SK-N-SH treated with all-trans-retinoic acid at 6 μM for 48 hours (cell line): ENCODE data around the gene GEMIN5.

Source experiments
- ATAC-seq: fragments of 200-7000 bp; cut with Tn5 transposase; 3 replicates; pipeline ENCODE4 v1.9.1; 2020; ENCODE audit warnings: mild to moderate bottlenecking, moderate library complexity
- ARNTL ChIP-seq: fragments of 450-650 bp; formaldehyde crosslinking; IDR thresholded peaks from 2 replicates; pipeline ENCODE4 v1.5.0; 2020; ENCODE audit warnings: low read depth, mild to moderate bottlenecking, moderate library complexity, borderline replicate concordance
- BACH2 ChIP-seq: fragments of 250-450 bp; sonication (Bioruptor Pico); IDR thresholded peaks from 2 replicates; pipeline ENCODE4 v1.9.0; 2021; ENCODE audit warnings: mild to moderate bottlenecking, borderline replicate concordance
- CREB5 ChIP-seq: fragments of 250-450 bp; sonication (Bioruptor Pico); IDR thresholded peaks from 2 replicates; pipeline ENCODE4 v1.5.1; 2020; ENCODE audit warnings: low read depth, mild to moderate bottlenecking, moderate library complexity
- CSDC2 ChIP-seq: fragments of 250-450 bp; sonication (Bioruptor Pico); IDR thresholded peaks from 2 replicates; pipeline ENCODE4 v1.5.0; 2020; ENCODE audit warnings: mild to moderate bottlenecking, moderate library complexity
- CSRNP3 ChIP-seq: fragments of 250-450 bp; sonication (Bioruptor Pico); IDR thresholded peaks from 2 replicates; pipeline ENCODE4 v1.5.1; 2021; ENCODE audit warnings: mild to moderate bottlenecking, moderate library complexity
- ESRRG ChIP-seq: fragments of 250-450 bp; sonication (Bioruptor Pico); IDR thresholded peaks from 2 replicates; pipeline ENCODE4 v1.6.1; 2021; ENCODE audit warnings: mild to moderate bottlenecking
- GLIS3 ChIP-seq: fragments of 250-450 bp; sonication (Bioruptor Pico); IDR thresholded peaks from 2 replicates; pipeline ENCODE4 v1.5.0; 2020; ENCODE audit warnings: mild to moderate bottlenecking, moderate library complexity
- ISL1 ChIP-seq: fragments of 250-450 bp; sonication (Bioruptor Pico); IDR thresholded peaks from 2 replicates; pipeline ENCODE4 v2.1.2; 2022; ENCODE audit warnings: mild to moderate bottlenecking, moderate library complexity
- OSR1 ChIP-seq: fragments of 250-450 bp; sonication (Bioruptor Pico); IDR thresholded peaks from 2 replicates; pipeline ENCODE4 v1.8.0; 2022; ENCODE audit warnings: moderate library complexity, mild to moderate bottlenecking, inconsistent platforms
- PATZ1 ChIP-seq: fragments of 250-450 bp; sonication (Bioruptor Pico); IDR thresholded peaks from 2 replicates; pipeline ENCODE4 v1.8.0; 2020; ENCODE audit warnings: mild to moderate bottlenecking, moderate library complexity, borderline replicate concordance
- POU6F1 ChIP-seq: fragments of 250-450 bp; sonication (Bioruptor Pico); IDR thresholded peaks from 2 replicates; pipeline ENCODE4 v1.8.0; 2021; ENCODE audit warnings: low read depth, mild to moderate bottlenecking, moderate library complexity, borderline replicate concordance
- PPARA ChIP-seq: fragments of 250-450 bp; sonication (Bioruptor Pico); IDR thresholded peaks from 2 replicates; pipeline ENCODE4 v1.5.0; 2020; ENCODE audit warnings: mild to moderate bottlenecking, borderline replicate concordance
- RARB ChIP-seq: fragments of 250-450 bp; sonication (Bioruptor Pico); IDR thresholded peaks from 2 replicates; pipeline ENCODE4 v1.8.0; 2021; ENCODE audit warnings: mild to moderate bottlenecking, moderate library complexity
- TCF4 ChIP-seq: fragments of 250-450 bp; sonication (Bioruptor Pico); IDR thresholded peaks from 2 replicates; pipeline ENCODE4 v1.8.0; 2021; ENCODE audit warnings: mild to moderate bottlenecking, moderate library complexity, borderline replicate concordance
- TOX ChIP-seq: fragments of 250-450 bp; sonication (Bioruptor Pico); IDR thresholded peaks from 2 replicates; pipeline ENCODE4 v1.8.0; 2021; ENCODE audit warnings: mild to moderate bottlenecking, moderate library complexity, borderline replicate concordance
- TSHZ2 ChIP-seq: fragments of 250-450 bp; sonication (Bioruptor Pico); IDR thresholded peaks from 2 replicates; pipeline ENCODE4 v1.5.0; 2020; ENCODE audit warnings: mild to moderate bottlenecking, moderate library complexity
- ZC3H10 ChIP-seq: fragments of 250-450 bp; sonication (Bioruptor Pico); IDR thresholded peaks from 2 replicates; pipeline ENCODE4 v1.5.1; 2021; ENCODE audit warnings: mild to moderate bottlenecking, moderate library complexity
- ZFP3 ChIP-seq: fragments of 250-450 bp; sonication (Bioruptor Pico); IDR thresholded peaks from 2 replicates; pipeline ENCODE4 v1.5.0; 2020; ENCODE audit warnings: mild to moderate bottlenecking, moderate library complexity
- ZFP30 ChIP-seq: fragments of 450-650 bp; formaldehyde crosslinking; IDR thresholded peaks from 2 replicates; pipeline ENCODE4 v1.5.0; 2022; ENCODE audit warnings: mild to moderate bottlenecking, moderate library complexity
- ZNF565 ChIP-seq: fragments of 450-650 bp; formaldehyde crosslinking; conservative IDR thresholded peaks from 2 replicates; pipeline ENCODE4 v1.5.0; 2020; ENCODE audit warnings: low read depth, mild to moderate bottlenecking, moderate library complexity
- ZNF70 ChIP-seq: fragments of 450-650 bp; formaldehyde crosslinking; IDR thresholded peaks from 2 replicates; pipeline ENCODE4 v1.5.0; 2020; ENCODE audit warnings: mild to moderate bottlenecking, moderate library complexity
- ZNF8 ChIP-seq: fragments of 450-650 bp; formaldehyde crosslinking; IDR thresholded peaks from 2 replicates; pipeline ENCODE4 v1.5.0; 2020; ENCODE audit warnings: mild to moderate bottlenecking, moderate library complexity

Gene GEMIN5

GRCh38 chr5:154842689-154843530, 95.1 kb downstream of the GEMIN5 start (continued):
- TF ChIP-seq PPARA: no peak
- no peak for TF ChIP-seq PATZ1

GRCh38 chr5:154841273-154841661, 96.7 kb downstream of the GEMIN5 start:
- no peak for ATAC-seq
- TF ChIP-seq GLIS3 (CRISPR knock-in tag): no peak
- no peak for TF ChIP-seq CSDC2 (CRISPR knock-in tag)
- no peak for TF ChIP-seq BACH2 (CRISPR knock-in tag)
- no peak for TF ChIP-seq ZC3H10 (CRISPR knock-in tag)
- TF ChIP-seq POU6F1: no peak
- no peak for TF ChIP-seq ZFP30 (CRISPR knock-in tag)
- TF ChIP-seq CSRNP3 (CRISPR knock-in tag): no peak
- TF ChIP-seq ZNF565 (CRISPR knock-in tag): no peak
- no peak for TF ChIP-seq TSHZ2
- no peak for TF ChIP-seq RARB (CRISPR knock-in tag)
- no peak for TF ChIP-seq OSR1
- TF ChIP-seq ISL1 (CRISPR knock-in tag): no peak
- no peak for TF ChIP-seq TOX (CRISPR knock-in tag)
- no peak for TF ChIP-seq PATZ1
- no peak for TF ChIP-seq ESRRG (CRISPR knock-in tag)
- no peak for TF ChIP-seq ZFP3 (CRISPR knock-in tag)
- TF ChIP-seq PPARA: no peak
- TF ChIP-seq ZNF70 (CRISPR knock-in tag): no peak
- no peak for TF ChIP-seq ZNF8 (CRISPR knock-in tag)
- TF ChIP-seq ARNTL (CRISPR knock-in tag): no peak

- ATAC-seq: no peak
- TF ChIP-seq ISL1 (CRISPR knock-in tag): no peak
- no peak for TF ChIP-seq TCF4 (CRISPR knock-in tag)
- TF ChIP-seq RARB (CRISPR knock-in tag): no peak
- TF ChIP-seq CSDC2 (CRISPR knock-in tag): no peak
- no peak for TF ChIP-seq ZFP30 (CRISPR knock-in tag)
- no peak for TF ChIP-seq BACH2 (CRISPR knock-in tag)
- TF ChIP-seq CREB5 (CRISPR knock-in tag): no peak
These were observed 97.4 kb downstream of the GEMIN5 start for GRCh38 chr5:154840435-154841272.
